Measurements from ENCODE around the gene PATJ.

Gene PATJ

GRCh38 chr1:62012836-62013235 lies 270.6 kb downstream of the PATJ start:
- TF ChIP-seq CTCF (conservative IDR thresholded peaks at IDR 0.05): no peak
- no peak overlapping the region for H3K27ac ChIP-seq

- TF ChIP-seq CTCF (conservative IDR thresholded peaks at IDR 0.05): no peak
- no peak overlapping the region for H3K27ac ChIP-seq
Measured at GRCh38 chr1:62013264-62013663, 271.0 kb downstream of the PATJ start.

GRCh38 chr1:62022382-62022983 lies 280.2 kb downstream of the PATJ start:
- no peak overlapping the region for H3K27ac ChIP-seq
- TF ChIP-seq CTCF (conservative IDR thresholded peaks at IDR 0.05): no peak

GRCh38 chr1:62024690-62025089 lies 282.4 kb downstream of the PATJ start:
- no peak overlapping the region for H3K27ac ChIP-seq
- TF ChIP-seq CTCF (conservative IDR thresholded peaks at IDR 0.05): no peak

- no peak overlapping the region for H3K27ac ChIP-seq
- TF ChIP-seq CTCF (conservative IDR thresholded peaks at IDR 0.05): no peak
Measured at GRCh38 chr1:62025154-62025553, 282.9 kb downstream of the PATJ start.

GRCh38 chr1:62025892-62026291 lies 283.6 kb downstream of the PATJ start:
- H3K27ac ChIP-seq: no peak overlapping the region
- no peak for TF ChIP-seq CTCF (conservative IDR thresholded peaks at IDR 0.05)

GRCh38 chr1:62029704-62030103 lies 287.4 kb downstream of the PATJ start:
- TF ChIP-seq CTCF (conservative IDR thresholded peaks at IDR 0.05): no peak
- no peak overlapping the region for H3K27ac ChIP-seq

All from VCaP (cell line).